ENCODE data around the gene GAS2L1.

DNA sequence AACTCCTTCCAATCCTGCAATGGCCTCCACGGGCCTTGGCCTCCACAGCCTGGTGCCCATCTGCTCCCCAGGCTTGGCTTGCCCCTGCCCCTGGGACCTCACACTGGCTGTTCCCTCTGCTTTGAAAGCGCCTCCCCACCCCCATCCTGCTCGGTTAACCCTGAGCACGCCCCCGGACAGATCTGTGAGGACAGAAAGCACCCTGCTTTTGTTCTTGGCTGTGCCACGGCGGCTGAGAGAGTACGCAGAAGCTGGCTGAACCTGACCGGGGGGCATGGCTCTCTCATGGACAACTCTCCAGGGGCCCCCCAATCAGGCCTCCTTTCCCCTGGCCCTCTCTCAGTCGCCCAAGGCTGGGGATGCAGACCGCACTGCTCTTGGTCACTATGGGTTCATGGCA is 29.2 kb downstream of the GAS2L1 start:
- TF ChIP-seq, protein P1, sequence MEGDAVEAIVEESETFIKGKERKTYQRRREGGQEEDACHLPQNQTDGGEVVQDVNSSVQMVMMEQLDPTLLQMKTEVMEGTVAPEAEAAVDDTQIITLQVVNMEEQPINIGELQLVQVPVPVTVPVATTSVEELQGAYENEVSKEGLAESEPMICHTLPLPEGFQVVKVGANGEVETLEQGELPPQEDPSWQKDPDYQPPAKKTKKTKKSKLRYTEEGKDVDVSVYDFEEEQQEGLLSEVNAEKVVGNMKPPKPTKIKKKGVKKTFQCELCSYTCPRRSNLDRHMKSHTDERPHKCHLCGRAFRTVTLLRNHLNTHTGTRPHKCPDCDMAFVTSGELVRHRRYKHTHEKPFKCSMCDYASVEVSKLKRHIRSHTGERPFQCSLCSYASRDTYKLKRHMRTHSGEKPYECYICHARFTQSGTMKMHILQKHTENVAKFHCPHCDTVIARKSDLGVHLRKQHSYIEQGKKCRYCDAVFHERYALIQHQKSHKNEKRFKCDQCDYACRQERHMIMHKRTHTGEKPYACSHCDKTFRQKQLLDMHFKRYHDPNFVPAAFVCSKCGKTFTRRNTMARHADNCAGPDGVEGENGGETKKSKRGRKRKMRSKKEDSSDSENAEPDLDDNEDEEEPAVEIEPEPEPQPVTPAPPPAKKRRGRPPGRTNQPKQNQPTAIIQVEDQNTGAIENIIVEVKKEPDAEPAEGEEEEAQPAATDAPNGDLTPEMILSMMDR (IDR thresholded peaks at IDR 0.05; ENCODE audit: low read depth, low read length) = no peak
- TF ChIP-seq POLR2A (IDR thresholded peaks at IDR 0.05; ENCODE audit: extremely low read depth, insufficient read length) = no peak

Data from NB4 (cell line).